Measurements from ENCODE around the gene COL7A1. TPM values are rescaled to one million over a fixed set of nuclear protein-coding genes. Genes with fewer than 3 reads are reported as not detected.

Gene COL7A1
- total and polyA plus RNA-seq, 7 donors: 1.4 to 15.4 (median 3.0) TPM

DNA sequence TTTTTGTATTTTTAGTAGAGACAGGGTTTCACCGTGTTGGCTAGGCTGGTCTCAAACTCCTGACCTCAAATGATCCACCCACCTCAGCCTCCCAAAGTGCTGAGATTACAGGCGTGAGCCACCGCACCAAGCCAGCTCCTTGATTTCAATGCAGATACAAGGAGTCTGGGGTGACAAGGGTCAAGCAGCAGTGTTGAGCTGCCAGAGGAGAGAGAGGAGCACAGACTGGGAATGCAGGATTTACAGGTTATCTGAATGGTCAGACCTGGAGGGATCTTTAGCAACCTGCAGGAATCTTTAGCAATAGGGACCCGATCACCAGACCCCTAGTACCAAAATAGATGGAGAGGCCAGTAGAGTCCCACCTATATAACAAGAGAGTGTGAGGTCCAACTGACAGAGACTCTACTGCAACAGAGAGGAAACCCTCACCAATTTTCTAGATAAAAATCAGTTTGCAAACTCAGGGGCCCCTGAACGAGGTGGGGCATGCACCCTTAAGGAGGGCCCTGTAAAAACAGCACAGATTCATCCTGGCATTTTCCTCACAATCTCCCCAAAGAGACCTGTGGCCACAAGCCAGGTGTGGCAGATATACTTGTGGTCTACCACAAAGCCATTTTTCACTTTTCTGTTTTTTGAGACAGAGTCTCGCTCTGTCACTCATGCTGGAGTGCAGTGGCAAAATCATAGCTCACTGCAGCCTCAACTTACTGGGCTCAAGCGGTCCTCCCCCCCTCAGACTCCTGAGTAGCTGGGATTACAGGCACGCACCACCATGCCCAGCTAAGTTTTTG is 80.5 kb downstream of the COL7A1 start:
- no peak for DNase-seq
- Histone ChIP-seq H3K36me3 (no peaks in the 10 kb centered on the region), H3K27me3 (no peaks in the 10 kb centered on the region), H3K27ac (no peak overlapping the region), H3K9me3 (no peaks in the 10 kb centered on the region), H3K4me3 (no peak overlapping the region), H3K4me1 (no peaks in the 10 kb centered on the region)
- intact Hi-C loops (cut with DNase I): no loop called here
- TF ChIP-seq, protein P1, sequence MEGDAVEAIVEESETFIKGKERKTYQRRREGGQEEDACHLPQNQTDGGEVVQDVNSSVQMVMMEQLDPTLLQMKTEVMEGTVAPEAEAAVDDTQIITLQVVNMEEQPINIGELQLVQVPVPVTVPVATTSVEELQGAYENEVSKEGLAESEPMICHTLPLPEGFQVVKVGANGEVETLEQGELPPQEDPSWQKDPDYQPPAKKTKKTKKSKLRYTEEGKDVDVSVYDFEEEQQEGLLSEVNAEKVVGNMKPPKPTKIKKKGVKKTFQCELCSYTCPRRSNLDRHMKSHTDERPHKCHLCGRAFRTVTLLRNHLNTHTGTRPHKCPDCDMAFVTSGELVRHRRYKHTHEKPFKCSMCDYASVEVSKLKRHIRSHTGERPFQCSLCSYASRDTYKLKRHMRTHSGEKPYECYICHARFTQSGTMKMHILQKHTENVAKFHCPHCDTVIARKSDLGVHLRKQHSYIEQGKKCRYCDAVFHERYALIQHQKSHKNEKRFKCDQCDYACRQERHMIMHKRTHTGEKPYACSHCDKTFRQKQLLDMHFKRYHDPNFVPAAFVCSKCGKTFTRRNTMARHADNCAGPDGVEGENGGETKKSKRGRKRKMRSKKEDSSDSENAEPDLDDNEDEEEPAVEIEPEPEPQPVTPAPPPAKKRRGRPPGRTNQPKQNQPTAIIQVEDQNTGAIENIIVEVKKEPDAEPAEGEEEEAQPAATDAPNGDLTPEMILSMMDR (IDR thresholded peaks at IDR 0.05): no peak
- TF ChIP-seq POLR2AphosphoS5 (IDR thresholded peaks at IDR 0.05) (no peak), POLR2A (IDR thresholded peaks at IDR 0.05) (no peak), EP300 (IDR thresholded peaks at IDR 0.05) (no peak)
- WGBS, 2 donors: 70 to 90% methylated on average over 8 of the region's 8 CpGs

Small RNA genes lying within 50 kb of the gene (small RNA-seq; reads per million reads assigned to genes)
- gene MIR6823: 0 reads per million in 3 donors

Other genes with a start within 250 kb of the COL7A1 start
- gene FBXW12, start 223.1 kb downstream of the COL7A1 start, total RNA-seq: not detected
- gene FBXW12, start 223.1 kb downstream of the COL7A1 start, polyA plus RNA-seq: not detected
- 100 to 1,000 TPM in 1 of 4 donors, 10 to 100 TPM in 3; 59.9 to 162 (median 79.7) TPM for gene PLXNB1, start 165.2 kb downstream of the COL7A1 start, total RNA-seq
- gene PLXNB1, start 165.2 kb downstream of the COL7A1 start, polyA plus RNA-seq: 10 to 100 TPM; 10.2 to 88.0 (median 10.4) TPM
- 10 to 100 TPM in 3 of 4 donors, 1 to 10 TPM in 1; 9.4 to 22.5 (median 13.1) TPM for gene CCDC51, start 155.2 kb downstream of the COL7A1 start, total RNA-seq
- gene CCDC51, start 155.2 kb downstream of the COL7A1 start, polyA plus RNA-seq: 10 to 100 TPM; 12.7 to 21.6 (median 18.6) TPM
- 100 to 1,000 TPM; 146 to 352 (median 244) TPM for gene TMA7, start 155.1 kb downstream of the COL7A1 start, total RNA-seq
- 100 to 1,000 TPM; 419 to 762 (median 624) TPM for gene TMA7, start 155.1 kb downstream of the COL7A1 start, polyA plus RNA-seq
- gene ATRIP, start 148.6 kb downstream of the COL7A1 start, total RNA-seq: 1 to 10 TPM; 3.4 to 9.4 (median 5.2) TPM
- 1 to 10 TPM; 1.8 to 6.2 (median 2.4) TPM for gene ATRIP, start 148.6 kb downstream of the COL7A1 start, polyA plus RNA-seq
- gene SHISA5, start 91.2 kb downstream of the COL7A1 start, total RNA-seq: 10 to 100 TPM; 62.0 to 88.9 (median 74.7) TPM
- gene SHISA5, start 91.2 kb downstream of the COL7A1 start, polyA plus RNA-seq: 100 to 1,000 TPM in 1 of 3 donors, 10 to 100 TPM in 2; 57.7 to 142 (median 60.1) TPM
- 1 to 10 TPM; 1.5 to 6.7 (median 2.7) TPM for gene PFKFB4, start 38.5 kb downstream of the COL7A1 start, total RNA-seq
- 1 to 10 TPM; 4.2 to 8.0 (median 4.8) TPM for gene PFKFB4, start 38.5 kb downstream of the COL7A1 start, polyA plus RNA-seq
- not detected for gene UCN2, start 31.5 kb downstream of the COL7A1 start, total RNA-seq
- gene UCN2, start 31.5 kb downstream of the COL7A1 start, polyA plus RNA-seq: under 1 TPM in 1 of 3 donors, not detected in 2; 0.10 TPM
- 100 to 1,000 TPM; 199 to 241 (median 223) TPM for gene UQCRC1, start 14.3 kb upstream of the COL7A1 start, total RNA-seq
- gene UQCRC1, start 14.3 kb upstream of the COL7A1 start, polyA plus RNA-seq: 100 to 1,000 TPM; 451 to 828 (median 586) TPM
- gene TMEM89, start 26.4 kb upstream of the COL7A1 start, total RNA-seq: not detected
- gene TMEM89, start 26.4 kb upstream of the COL7A1 start, polyA plus RNA-seq: 1 to 10 TPM in 1 of 3 donors, not detected in 2; 1.2 TPM
- gene SLC26A6, start 40.1 kb upstream of the COL7A1 start, total RNA-seq: 10 to 100 TPM in 3 of 4 donors, 1 to 10 TPM in 1; 6.4 to 33.0 (median 17.0) TPM
- gene SLC26A6, start 40.1 kb upstream of the COL7A1 start, polyA plus RNA-seq: 10 to 100 TPM in 1 of 3 donors, 1 to 10 TPM in 2; 9.0 to 70.8 (median 9.7) TPM
- 1 to 10 TPM in 2 of 4 donors, under 1 TPM in 2; 0.33 to 1.4 (median 0.72) TPM for gene CELSR3, start 67.6 kb upstream of the COL7A1 start, total RNA-seq
- 1 to 10 TPM in 1 of 3 donors, under 1 TPM in 2; under 0.01 to 2.5 (median under 0.01) TPM for gene CELSR3, start 67.6 kb upstream of the COL7A1 start, polyA plus RNA-seq
- gene NCKIPSD, start 90.6 kb upstream of the COL7A1 start, total RNA-seq: 10 to 100 TPM in 3 of 4 donors, 1 to 10 TPM in 1; 7.7 to 29.3 (median 22.8) TPM
- 10 to 100 TPM; 10.2 to 17.7 (median 14.3) TPM for gene NCKIPSD, start 90.6 kb upstream of the COL7A1 start, polyA plus RNA-seq
- 100 to 1,000 TPM in 1 of 4 donors, 10 to 100 TPM in 3; 39.0 to 109 (median 58.7) TPM for gene IP6K2, start 121.9 kb upstream of the COL7A1 start, total RNA-seq
- 100 to 1,000 TPM in 1 of 3 donors, 10 to 100 TPM in 2; 77.9 to 142 (median 97.2) TPM for gene IP6K2, start 121.9 kb upstream of the COL7A1 start, polyA plus RNA-seq